GM12874 (cell line): ENCODE measurements around the gene PDE8B.

Experiments
- CTCF ChIP-seq: IDR thresholded peaks from 2 replicates; pipeline ENCODE4 v1.5.1; 2011; ENCODE audit warnings: low read depth, mild to moderate bottlenecking, control low read depth, low read length, moderate library complexity; ENCODE audit not compliant: insufficient read depth

Gene PDE8B

GRCh38 chr5:77312413-77312812 is 101.9 kb downstream of the PDE8B start:
- no peak for TF ChIP-seq CTCF

- no peak for TF ChIP-seq CTCF
Observed at GRCh38 chr5:77316871-77317661, 106.6 kb downstream of the PDE8B start.

- TF ChIP-seq CTCF, result no peak
Observed at GRCh38 chr5:77318060-77318459, 107.6 kb downstream of the PDE8B start.

GRCh38 chr5:77319117-77319804 is 108.8 kb downstream of the PDE8B start:
- TF ChIP-seq CTCF, result no peak

- no peak for TF ChIP-seq CTCF
Observed at GRCh38 chr5:77321793-77322394, 111.4 kb downstream of the PDE8B start.

- TF ChIP-seq CTCF, result no peak
Observed at GRCh38 chr5:77322406-77322805, 111.9 kb downstream of the PDE8B start.

- TF ChIP-seq CTCF, result no peak
Observed at GRCh38 chr5:77325921-77326541, 115.6 kb downstream of the PDE8B start.
